Pancreas (tissue), 10 donors: ENCODE data around the gene HEXB. TPM values are rescaled to one million over a fixed set of nuclear protein-coding genes. Genes with fewer than 3 reads are reported as not detected.

Experiments
- ATAC-seq, 4 donors: fragments of 200-7000 bp; cut with Tn5 transposase; one replicate each; pipeline versions ENCODE4 v1.8.0 to v1.9.1; 2020; ENCODE audit warnings: mild to moderate bottlenecking in 4 of 4, moderate library complexity in 4 of 4
- DNase-seq, 6 donors: peaks; one replicate each; pipeline ENCODE4 v3.0.0-alpha.2; 2020
- FAIRE-seq: peaks from 2 replicates; lab custom pipeline; 2012; peaks lifted over from hg19 to GRCh38; lab: Jason Lieb, UNC
- H3K27ac ChIP-seq, 4 donors: fragments of 200-600 bp; sonication (generic); 1 replicate in 3 of 4; 2 replicates in 1 of 4; pipeline versions ENCODE4 v1.5.0 to v1.8.0; 2020
- H3K27me3 ChIP-seq, 4 donors: fragments of 200-600 bp; one replicate each; pipeline ENCODE4 v1.8.0; 2021
- H3K36me3 ChIP-seq, 3 donors: fragments of 200-600 bp; sonication (generic) in 1 of 3; one replicate each; pipeline versions ENCODE4 v1.5.0 to v1.8.0; 2020 to 2021
- H3K4me1 ChIP-seq, 3 donors: fragments of 200-600 bp; one replicate each; pipeline ENCODE4 v1.8.0; 2021
- H3K4me3 ChIP-seq, 4 donors: fragments of 200-600 bp; sonication (generic) in 2 of 4; one replicate each; pipeline versions ENCODE4 v1.5.0 to v1.8.0; 2020 to 2021
- H3K9me3 ChIP-seq, 4 donors: fragments of 200-600 bp; one replicate each; pipeline ENCODE4 v1.8.0; 2021
- WGBS, 2 donors: extraction: QIAGEN DNeasy Blood & Tissue Kit; methylation state at CpG; one replicate each; pipeline ENCODE4 v1.1.7; 2013; 5-methylcytosine and 5-hydroxymethylcytosine counted together
- intact Hi-C, 3 donors: fragments of 100-400 bp; cut with DNase I; formaldehyde crosslinking; loops; one replicate each; pipeline versions ENCODE4 v1.11.1 to v1.14.2; 2022
- polyA plus RNA-seq, 2 donors: library from polyadenylated mRNA; stranded (reverse); fragments of 200-250 nt; gene quantifications; one replicate each; pipeline ENCODE4 v1.2.3, GENCODE V29; 2013
- total RNA-seq, 6 donors: library from RNA; stranded (reverse); fragmentation: NEBNext Ultra II Directional in 4 of 6; extraction: Animal tissue kit (Norgen Biotek cat#: 25700) in 4 of 6; gene quantifications; one replicate each; pipeline versions ENCODE4 v1.2.1 to v1.2.4, GENCODE V29; 2021 to 2023
- TF ChIP-seq, protein P1 (sequence below), 4 donors: fragments of 200-600 bp; sonication (generic) in 3 of 4; IDR thresholded peaks; one replicate each; pipeline versions ENCODE4 v1.5.0 to v1.8.0; 2021; ENCODE audit warnings: antibody characterized with exemption in 4 of 4
- donor health status: healthy with polysubstance abuse.
- donor health status: DM: no; HTN: no; CAD: no; lungs with moderate emphysema.
- donor health status: DM: no; HTN: no; CAD: no.
- donor health status: control.
- donor health status: control.
- donor health status: Bipolar disorder and iron deficiency.
- donor health status: DM: yes; HTN: yes; CAD: no.
- donor health status: DM: no; HTN: no; CAD: no.
- donor health status: DM: no; HTN: no; CAD: no.
- donor health status: DM: yes; HTN: yes; CAD: no.

Gene HEXB
- total and polyA plus RNA-seq, 8 donors: 59.2 to 140 (median 78.4) TPM

DNA sequence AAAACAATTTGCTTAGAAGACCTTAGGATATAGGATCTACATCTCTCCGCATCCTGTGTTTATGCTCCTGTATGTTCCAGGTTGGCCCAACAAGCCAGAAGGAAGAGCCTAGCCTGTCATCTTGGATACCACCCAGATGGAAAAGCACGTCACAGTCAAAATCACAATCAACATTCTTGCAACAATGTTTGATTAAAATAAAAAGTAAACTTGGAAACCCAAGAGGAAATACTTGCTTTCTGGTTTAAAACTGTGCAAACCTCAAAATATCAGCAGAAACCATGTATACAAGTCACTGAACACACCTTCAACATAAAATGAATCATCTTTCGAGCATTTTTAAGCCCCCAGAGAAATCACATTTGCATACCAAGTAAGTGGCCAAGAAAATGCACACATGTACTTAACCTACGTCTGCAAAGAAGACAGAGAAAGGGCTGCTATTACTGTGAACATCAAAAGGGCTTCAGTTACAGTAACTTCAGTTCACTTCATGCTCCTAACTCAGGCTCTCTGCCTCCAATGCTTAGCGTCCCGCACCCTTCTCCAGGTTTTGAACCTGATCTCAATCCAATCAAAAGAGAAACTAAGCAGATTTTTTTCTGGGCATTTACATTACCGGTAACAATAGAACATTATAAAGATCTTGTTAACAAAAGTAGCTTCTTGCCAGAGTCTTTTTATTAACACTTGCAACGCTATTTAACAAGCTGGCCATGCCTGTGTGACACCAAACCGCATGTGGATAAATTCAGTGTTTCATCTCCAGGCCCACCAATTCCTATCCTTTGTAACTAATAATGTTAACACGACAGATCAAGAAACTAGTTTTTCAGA lies 45.8 kb upstream of the HEXB start:
- FAIRE-seq: no peak

DNA sequence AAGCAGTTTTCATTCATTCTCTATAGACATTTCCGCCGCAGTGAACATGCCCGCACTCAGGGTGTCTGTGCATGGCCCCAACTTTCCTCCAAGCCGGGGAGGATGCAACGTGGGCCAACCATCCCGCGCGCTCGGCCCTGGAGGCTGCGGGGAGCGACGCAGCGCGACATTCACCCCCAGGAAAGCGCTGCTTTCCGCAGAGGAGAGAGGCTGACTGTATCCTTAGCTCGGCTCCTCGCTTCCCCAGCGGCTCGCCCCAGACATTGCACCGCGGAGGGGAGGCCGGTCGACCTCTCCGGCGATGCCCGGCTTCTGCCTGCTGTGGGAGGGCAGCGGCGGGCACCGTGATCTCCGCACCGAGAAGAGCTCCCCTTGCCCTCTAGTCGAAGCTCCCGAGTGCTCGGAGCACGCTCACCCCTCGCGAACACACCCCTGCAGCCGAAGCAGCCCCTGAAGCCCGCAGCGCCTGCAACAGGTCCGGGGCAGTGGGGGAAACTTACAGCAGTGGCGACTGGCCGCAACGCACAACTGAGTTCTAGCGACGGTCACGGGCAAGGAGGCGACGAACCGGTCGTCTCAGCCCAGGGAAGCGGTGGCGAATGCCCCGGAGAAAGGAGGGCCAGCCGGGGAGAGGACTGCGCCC lies 45.1 kb upstream of the HEXB start:
- no peak for FAIRE-seq
- Histone ChIP-seq H3K9me3 (no peaks in the 10 kb centered on the region), H3K4me3 (peak overlapping the region; percentile 64 to 81 (median 78)), H3K27ac (peak overlapping the region; percentile 72 to 95 (median 84)), H3K4me1 (peaks cover 0 to 11% (median 0%) of the 10 kb centered on the region in 3 donors), H3K36me3 (peaks cover 0 to 8% (median 0%) of the 10 kb centered on the region in 3 donors), H3K27me3 (no peaks in the 10 kb centered on the region)
- DNase-seq: peak in 4 of 6 donors; percentile 39 to 72 (median 56)
- ATAC-seq: peak; percentile 29 to 59 (median 44)
- TF ChIP-seq, protein P1, sequence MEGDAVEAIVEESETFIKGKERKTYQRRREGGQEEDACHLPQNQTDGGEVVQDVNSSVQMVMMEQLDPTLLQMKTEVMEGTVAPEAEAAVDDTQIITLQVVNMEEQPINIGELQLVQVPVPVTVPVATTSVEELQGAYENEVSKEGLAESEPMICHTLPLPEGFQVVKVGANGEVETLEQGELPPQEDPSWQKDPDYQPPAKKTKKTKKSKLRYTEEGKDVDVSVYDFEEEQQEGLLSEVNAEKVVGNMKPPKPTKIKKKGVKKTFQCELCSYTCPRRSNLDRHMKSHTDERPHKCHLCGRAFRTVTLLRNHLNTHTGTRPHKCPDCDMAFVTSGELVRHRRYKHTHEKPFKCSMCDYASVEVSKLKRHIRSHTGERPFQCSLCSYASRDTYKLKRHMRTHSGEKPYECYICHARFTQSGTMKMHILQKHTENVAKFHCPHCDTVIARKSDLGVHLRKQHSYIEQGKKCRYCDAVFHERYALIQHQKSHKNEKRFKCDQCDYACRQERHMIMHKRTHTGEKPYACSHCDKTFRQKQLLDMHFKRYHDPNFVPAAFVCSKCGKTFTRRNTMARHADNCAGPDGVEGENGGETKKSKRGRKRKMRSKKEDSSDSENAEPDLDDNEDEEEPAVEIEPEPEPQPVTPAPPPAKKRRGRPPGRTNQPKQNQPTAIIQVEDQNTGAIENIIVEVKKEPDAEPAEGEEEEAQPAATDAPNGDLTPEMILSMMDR (IDR thresholded peaks at IDR 0.05): no peak
- 0% methylated on average over 55 to 57 of the region's 57 CpGs for WGBS, 2 donors
- intact Hi-C loops: loop anchor here in 1 of 3 donors (5.0 to 10.0 kb wide), 3 partner anchors 105 to 585 kb away; no protein-coding TSS in a partner anchor

More for the DNA sequence above, 45.8 kb upstream of the HEXB start:
- Histone ChIP-seq H3K9me3 (no peaks in the 10 kb centered on the region), H3K27me3 (no peaks in the 10 kb centered on the region), H3K4me3 (peak overlapping the region; percentile 64 to 81 (median 78)), H3K36me3 (peaks cover 0 to 15% (median 0%) of the 10 kb centered on the region in 3 donors), H3K4me1 (peaks cover 0 to 11% (median 0%) of the 10 kb centered on the region in 3 donors), H3K27ac (peak overlapping the region in 3 of 4 donors; percentile 75 to 95 (median 94))
- intact Hi-C loops: loop anchor here in 1 of 3 donors (10.0 kb wide), 1 partner anchor 104 kb away; no protein-coding TSS in a partner anchor
- TF ChIP-seq, protein P1 (IDR thresholded peaks at IDR 0.05): no peak
- 11 to 12% methylated on average over 10 of the region's 10 CpGs for WGBS, 2 donors
- DNase-seq (no peak), ATAC-seq (no peak)

DNA sequence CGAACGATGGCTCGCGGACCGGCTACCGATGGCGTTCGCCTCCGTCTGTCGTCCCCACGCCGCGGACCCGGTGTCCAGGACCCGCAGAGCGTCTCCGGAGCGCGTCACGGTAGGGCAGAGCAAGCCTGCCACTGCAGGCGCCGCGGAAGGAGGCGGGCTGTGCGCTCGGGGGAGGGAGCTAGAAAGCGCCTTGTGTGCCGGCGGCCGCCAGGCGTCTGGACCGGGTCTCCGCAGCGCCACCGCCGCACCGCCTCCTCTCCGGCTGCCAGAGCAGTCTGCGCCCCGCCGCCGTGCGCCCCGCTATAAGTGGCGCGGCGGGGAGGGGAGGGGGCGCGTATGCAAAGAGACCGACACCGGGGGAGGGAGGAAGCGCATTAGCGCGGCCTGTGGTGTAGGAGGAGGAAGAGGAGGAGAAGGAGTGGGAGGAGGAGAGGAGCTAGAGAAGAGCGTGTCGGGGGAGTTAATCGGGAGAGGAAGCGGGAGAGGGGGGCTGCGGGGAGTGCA lies 44.5 kb upstream of the HEXB start, which contains the start of gene ENC1:
TSS of gene ENC1 (minus strand) at position 279 of the 504 bp plus-strand sequence. CDS start 4,243 bp downstream, outside the sequence.
- peak; percentile 82 to 95 (median 86) for DNase-seq
- TF ChIP-seq, protein P1 (IDR thresholded peaks at IDR 0.05): peak; percentile 23 to 65 (median 46)
- WGBS, 2 donors: 1% methylated on average over 59 of the region's 59 CpGs
- H3K27me3 ChIP-seq: no peaks in the 10 kb centered on the region
- H3K27ac ChIP-seq: peak within 1 kb of the TSS; percentile 72 to 95 (median 84)
- peak; percentile 81 to 89 (median 88) for ATAC-seq
- peak within 1 kb of the TSS; percentile 64 to 81 (median 78) for H3K4me3 ChIP-seq
- intact Hi-C loops: loop anchor here in 1 of 3 donors (5.0 to 10.0 kb wide), 2 partner anchors 238 to 586 kb away; no protein-coding TSS in a partner anchor
- H3K9me3 ChIP-seq: no peaks in the 10 kb centered on the region
- FAIRE-seq: no peak
- H3K36me3 ChIP-seq: peaks cover 0 to 4% (median 0%) of the 10 kb centered on the region in 3 donors
- H3K4me1 ChIP-seq: peaks cover 0 to 10% (median 0%) of the 10 kb centered on the region in 3 donors

DNA sequence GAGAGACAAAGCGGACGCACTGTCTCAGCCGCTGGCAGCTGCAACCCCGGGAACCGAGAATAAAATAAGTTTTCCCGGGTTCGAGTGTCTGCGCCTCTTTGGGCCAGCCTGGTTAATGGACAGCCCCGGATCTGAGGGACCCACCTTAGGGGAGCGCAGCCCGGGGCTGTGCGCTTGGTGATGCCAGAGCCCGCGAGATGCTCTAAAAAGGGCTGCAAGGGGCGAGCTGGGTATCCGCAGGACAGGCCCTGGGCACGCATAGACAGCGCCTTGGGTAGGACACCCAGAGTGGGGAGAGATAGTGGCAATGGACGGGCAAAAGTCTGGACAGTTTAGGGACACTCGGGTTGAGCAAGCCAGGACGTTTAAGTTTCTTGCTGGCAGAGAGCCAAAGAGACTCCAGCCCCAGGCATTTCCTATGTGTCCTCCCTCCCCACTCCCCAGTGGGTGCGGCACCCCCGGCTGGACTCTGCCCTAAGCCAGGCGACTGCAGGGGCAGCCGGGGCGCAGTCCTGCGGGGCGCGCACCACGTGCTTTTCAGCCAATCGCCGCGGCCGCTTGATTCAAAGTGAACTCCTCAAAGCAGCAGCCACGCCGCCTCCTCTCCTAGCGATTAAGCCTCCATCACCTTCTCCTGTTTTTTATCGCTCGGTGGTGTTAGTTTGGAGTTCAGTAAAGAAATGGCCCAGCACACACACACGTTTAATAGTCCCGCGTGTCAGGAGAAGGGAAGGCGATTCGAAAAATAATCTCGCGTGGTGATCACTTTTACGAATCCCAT lies 43.9 kb upstream of the HEXB start:
- TF ChIP-seq, protein P1 (IDR thresholded peaks at IDR 0.05): no peak
- no peaks in the 10 kb centered on the region for H3K27me3 ChIP-seq
- peak; percentile 47 to 67 (median 58) for ATAC-seq
- FAIRE-seq: no peak
- H3K4me3 ChIP-seq: peak overlapping the region; percentile 64 to 81 (median 78)
- DNase-seq: peak; percentile 57 to 87 (median 78)
- H3K27ac ChIP-seq: peak overlapping the region; percentile 72 to 95 (median 84)
- H3K36me3 ChIP-seq: no peaks in the 10 kb centered on the region
- intact Hi-C loops: loop anchor here in 1 of 3 donors (5.0 to 10.0 kb wide), 2 partner anchors 239 to 586 kb away; no protein-coding TSS in a partner anchor
- WGBS, 2 donors: 0 to 1% methylated on average over 47 of the region's 47 CpGs
- H3K9me3 ChIP-seq: no peaks in the 10 kb centered on the region
- peaks cover 0 to 5% (median 0%) of the 10 kb centered on the region in 3 donors for H3K4me1 ChIP-seq
